Activated CD8-positive, alpha-beta memory T cell treated with anti-CD3 and anti-CD28 coated beads for 1 hour (primary cell): ENCODE results near the gene INSM1.

ENCODE experiments used
- DNase-seq, 2 donors: peaks; one replicate each; pipeline ENCODE4 v3.0.0-alpha.2; 2020; ENCODE audit warnings: low read depth in 1 of 2; ENCODE audit errors: extremely low read depth in 1 of 2

The INSM1 gene

GRCh38 chr20:20417876-20418676, 50.2 kb downstream of the INSM1 start:
- DNase-seq, result no peak
